CD4-positive, alpha-beta T cell treated with Interleukin-6 at 100 ng/mL for 8 hours (primary cell): ENCODE measurements around the gene GNAL.
"Not testable (repeated sequence)": the region's sequence is repeated elsewhere in the genome, so short reads cannot be mapped to it uniquely, and the experiment has no call there.

Experiments
- DNase-seq: peaks from one replicate; pipeline ENCODE4 v3.0.0-alpha.2; 2020; ENCODE audit warnings: mixed read lengths, low spot score

Gene GNAL

GRCh38 chr18:11669271-11669947 is 19.7 kb upstream of the GNAL start:
- DNase-seq: no peak

- DNase-seq: no peak
Observed at GRCh38 chr18:11669948-11670275, 19.2 kb upstream of the GNAL start.

GRCh38 chr18:11671156-11671555 is 17.9 kb upstream of the GNAL start:
- no peak for DNase-seq

- DNase-seq: no peak
Observed at GRCh38 chr18:11672198-11672597, 16.9 kb upstream of the GNAL start.

- no peak for DNase-seq
Observed at GRCh38 chr18:11672846-11673454, 16.1 kb upstream of the GNAL start.

- DNase-seq: no peak
Observed at GRCh38 chr18:11673560-11673959, 15.5 kb upstream of the GNAL start.

GRCh38 chr18:11674119-11674518 is 14.9 kb upstream of the GNAL start:
- no peak for DNase-seq

- no peak for DNase-seq
Observed at GRCh38 chr18:11676386-11676785, 12.7 kb upstream of the GNAL start.

GRCh38 chr18:11676867-11677266 is 12.2 kb upstream of the GNAL start:
- no peak for DNase-seq

- DNase-seq: no peak
Observed at GRCh38 chr18:11678211-11678610, 10.9 kb upstream of the GNAL start.

- DNase-seq: no peak
Observed at GRCh38 chr18:11689669-11690565, 853 bp downstream of the GNAL start.

- DNase-seq: not testable (repeated sequence)
Observed at GRCh38 chr18:11690660-11691059, 1.6 kb downstream of the GNAL start.

- no peak for DNase-seq
Observed at GRCh38 chr18:11695736-11696135, 6.7 kb downstream of the GNAL start.

GRCh38 chr18:11696451-11696850 is 7.4 kb downstream of the GNAL start:
- no peak for DNase-seq

- DNase-seq: no peak
Observed at GRCh38 chr18:11700876-11701275, 11.8 kb downstream of the GNAL start.

GRCh38 chr18:11710578-11710977 is 21.5 kb downstream of the GNAL start:
- no peak for DNase-seq

- no peak for DNase-seq
Observed at GRCh38 chr18:11713756-11714155, 24.7 kb downstream of the GNAL start.

GRCh38 chr18:11714244-11714918 is 25.3 kb downstream of the GNAL start:
- no peak for DNase-seq

GRCh38 chr18:11716767-11717315 is 27.8 kb downstream of the GNAL start:
- not testable (repeated sequence) for DNase-seq

- no peak for DNase-seq
Observed at GRCh38 chr18:11719050-11719449, 30.0 kb downstream of the GNAL start.

- no peak for DNase-seq
Observed at GRCh38 chr18:11719621-11720020, 30.6 kb downstream of the GNAL start.

GRCh38 chr18:11721720-11722119 is 32.7 kb downstream of the GNAL start:
- DNase-seq: no peak
